ENCODE data around the gene PRKAR2A.

PRKAR2A gene

GRCh38 chr3:48863122-48863521 is 15.4 kb upstream of the PRKAR2A start:
- H3K4me3 ChIP-seq (ENCODE audit: low read depth, low read length) = no peak overlapping the region
- CTCF ChIA-PET = no interaction called here
- H3K27ac ChIP-seq (ENCODE audit: extremely low read depth, low read depth, low read length) = no peak overlapping the region
- H3K36me3 ChIP-seq (ENCODE audit: control insufficient read depth in 2 of 2, insufficient read depth in 1 of 2, low read length in 2 of 2) = peaks cover 0 to 21% of the 10 kb centered on the region in 2 experiments; a peak in 1 of 3 replicates
- H3K4me1 ChIP-seq (ENCODE audit: control insufficient read depth, insufficient read depth, low read length) = no peaks in the 10 kb centered on the region
- POLR2A ChIA-PET = interaction anchor here (0.5 kb wide), 1 partner anchor 83 kb away, joined by 3 read pairs; no protein-coding TSS in a partner anchor
- TF ChIP-seq ZNF350 (tag by site-specific recombination; IDR thresholded peaks at IDR 0.05) (no peak), SCRT1 (tag by site-specific recombination; IDR thresholded peaks at IDR 0.05; ENCODE audit: borderline replicate concordance) (no peak), ZBTB11 (tag by site-specific recombination; conservative IDR thresholded peaks at IDR 0.05; ENCODE audit: low read depth) (no peak), ZNF202 (tag by site-specific recombination; IDR thresholded peaks at IDR 0.05; ENCODE audit: borderline replicate concordance) (no peak), ZNF768 (tag by site-specific recombination; IDR thresholded peaks at IDR 0.05) (no peak), ZNF707 (tag by site-specific recombination; IDR thresholded peaks at IDR 0.05) (no peak)
- no peaks in the 10 kb centered on the region for H3K9me3 ChIP-seq (ENCODE audit: control insufficient read depth, insufficient read depth, low read depth, low read length)

GRCh38 chr3:48859206-48859605 is 11.5 kb upstream of the PRKAR2A start:
- ChIA-PET POLR2A (no interaction called here), CTCF (no interaction called here)
- H3K27ac ChIP-seq (ENCODE audit: extremely low read depth, low read depth, low read length) = no peak overlapping the region
- H3K4me1 ChIP-seq (ENCODE audit: control insufficient read depth, insufficient read depth, low read length) = no peaks in the 10 kb centered on the region
- peaks cover 0 to 26% of the 10 kb centered on the region in 2 experiments; a peak in 1 of 3 replicates for H3K36me3 ChIP-seq (ENCODE audit: control insufficient read depth in 2 of 2, insufficient read depth in 1 of 2, low read length in 2 of 2)
- H3K4me3 ChIP-seq (ENCODE audit: low read depth, low read length) = no peak overlapping the region
- no peak for TF ChIP-seq PBX3 (CRISPR knock-in tag; IDR thresholded peaks at IDR 0.05)
- no peak for TF ChIP-seq ZBTB49 (tag by site-specific recombination; IDR thresholded peaks at IDR 0.05; ENCODE audit: low read depth)
- TF ChIP-seq YY1 (tag by site-specific recombination; IDR thresholded peaks at IDR 0.05) = no peak
- no peak for TF ChIP-seq ZNF132 (tag by site-specific recombination; IDR thresholded peaks at IDR 0.05; ENCODE audit: borderline replicate concordance)
- TF ChIP-seq ZNF37A (tag by site-specific recombination; IDR thresholded peaks at IDR 0.05) = no peak
- no peak for TF ChIP-seq ZNF311 (tag by site-specific recombination; IDR thresholded peaks at IDR 0.05; ENCODE audit: borderline replicate concordance)
- TF ChIP-seq ZNF704 (tag by site-specific recombination; IDR thresholded peaks at IDR 0.05) = no peak
- no peak for TF ChIP-seq KLF16 (tag by site-specific recombination; IDR thresholded peaks at IDR 0.05)
- TF ChIP-seq ZFP3 (tag by site-specific recombination; IDR thresholded peaks at IDR 0.05; ENCODE audit: low read depth) = no peak
- no peak for TF ChIP-seq ZSCAN30 (tag by site-specific recombination; IDR thresholded peaks at IDR 0.05)
- TF ChIP-seq WT1 (tag by site-specific recombination; IDR thresholded peaks at IDR 0.05) = no peak
- TF ChIP-seq EGR2 (tag by site-specific recombination; IDR thresholded peaks at IDR 0.05; ENCODE audit: low read depth) = no peak
- no peak for TF ChIP-seq GLIS1 (tag by site-specific recombination; IDR thresholded peaks at IDR 0.05)
- no peaks in the 10 kb centered on the region for H3K9me3 ChIP-seq (ENCODE audit: control insufficient read depth, insufficient read depth, low read depth, low read length)

Data from HEK293 (cell line).